CD4-positive, alpha-beta memory T cell (primary cell): ENCODE data around the gene OXSM. TPM values are rescaled to one million over a fixed set of nuclear protein-coding genes. Genes with fewer than 3 reads are reported as not detected.

Experiments used
- CTCF ChIA-PET: fragments of 350-600 bp; sonication (Branson Sonifier 250); formaldehyde crosslinking; loops from one replicate; lab custom pipeline; 2021; ENCODE audit warnings: inconsistent platforms; ENCODE audit not compliant: partially characterized antibody; lab: Charles Lee
- POLR2A ChIA-PET: fragments of 350-600 bp; sonication (Branson Sonifier 250); formaldehyde crosslinking; loops from one replicate; lab custom pipeline; 2021; ENCODE audit not compliant: partially characterized antibody; lab: Charles Lee
- DNase-seq, 5 donors: peaks; one replicate each; pipeline versions ENCODE4 v3.0.0 to v3.0.0-alpha.2; 2020 to 2022; ENCODE audit warnings: mixed read lengths in 1 of 5
- H3K27ac ChIP-seq: one replicate; pipeline ENCODE4 v1.7.0; 2013; ENCODE audit warnings: low read depth, low read length
- H3K27me3 ChIP-seq: 2 replicates; pipeline ENCODE4 v1.7.0; 2013; ENCODE audit warnings: mild to moderate bottlenecking, low read length, moderate library complexity; ENCODE audit not compliant: insufficient read depth
- H3K36me3 ChIP-seq: 2 replicates; pipeline ENCODE4 v1.7.0; 2013; ENCODE audit warnings: mild to moderate bottlenecking, low read length, moderate library complexity; ENCODE audit not compliant: insufficient read depth
- H3K4me1 ChIP-seq: 2 replicates; pipeline ENCODE4 v1.7.0; 2013; ENCODE audit warnings: mild to moderate bottlenecking, low read length, moderate library complexity; ENCODE audit not compliant: insufficient read depth
- H3K4me3 ChIP-seq, 2 donors: one replicate each; pipeline ENCODE4 v1.7.0; 2013; ENCODE audit warnings: low read length in 2 of 2, mild to moderate bottlenecking in 1 of 2
- H3K9me3 ChIP-seq, 2 donors: one replicate each; pipeline ENCODE4 v1.7.0; 2013; ENCODE audit warnings: low read length in 2 of 2, control low read depth in 1 of 2; ENCODE audit not compliant: control insufficient read depth in 1 of 2
- H3K27ac Mint-ChIP-seq, 7 donors: one replicate each; pipeline ENCODE4 v1.8.0; 2020 to 2021; ENCODE audit warnings: mixed read lengths in 7 of 7, mild to moderate bottlenecking in 6 of 7, inconsistent platforms in 3 of 7, moderate library complexity in 3 of 7
- H3K27me3 Mint-ChIP-seq, 2 donors: one replicate each; pipeline ENCODE4 v1.8.0; 2020 to 2021; ENCODE audit warnings: mixed read lengths in 2 of 2
- H3K36me3 Mint-ChIP-seq, 2 donors: one replicate each; pipeline ENCODE4 v1.8.0; 2020 to 2021; ENCODE audit warnings: mixed read lengths in 2 of 2, inconsistent platforms in 1 of 2, mild to moderate bottlenecking in 1 of 2
- H3K4me1 Mint-ChIP-seq, 4 donors: one replicate each; pipeline ENCODE4 v1.8.0; 2020 to 2021; ENCODE audit warnings: mixed read lengths in 4 of 4, mild to moderate bottlenecking in 1 of 4
- H3K4me3 Mint-ChIP-seq, 8 donors: one replicate each; pipeline ENCODE4 v1.8.0; 2020 to 2021; ENCODE audit warnings: mixed read lengths in 8 of 8, mild to moderate bottlenecking in 7 of 8, moderate library complexity in 6 of 8, inconsistent platforms in 3 of 8
- H3K9me3 Mint-ChIP-seq, 8 donors: one replicate each; pipeline ENCODE4 v1.8.0; 2020 to 2021; ENCODE audit warnings: mixed read lengths in 8 of 8, mild to moderate bottlenecking in 5 of 8, inconsistent platforms in 3 of 8, moderate library complexity in 1 of 8
- intact Hi-C: fragments of 100-400 bp; cut with micrococcal nuclease; formaldehyde crosslinking; loops from one replicate; pipeline ENCODE4 v1.15.1; 2023
- polyA plus RNA-seq, 2 donors: library from polyadenylated mRNA; unstranded; fragments of 300-500 nt; fragmentation: Illumina TruSeq; gene quantifications; one replicate each; pipeline ENCODE4 v1.2.3, GENCODE V29; 2021
- total RNA-seq, 2 experiments: library from RNA; stranded (reverse); gene quantifications; one replicate each; pipeline ENCODE4 v1.2.3, GENCODE V29; 2021

Gene OXSM
- total and polyA plus RNA-seq, 4 experiments from 2014 or later, result 13.2 to 20.6 (median 15.6) TPM

GRCh38 chr3:25789209-25789595 lies 688 bp upstream of the OXSM start:
- Histone ChIP-seq H3K9me3 (no peaks in the 10 kb centered on the region), H3K36me3 (no peaks in the 10 kb centered on the region), H3K27me3 (no peaks in the 10 kb centered on the region), H3K27ac (peak overlapping the region; percentile 90), H3K4me1 (peaks cover 29% of the 10 kb centered on the region), H3K4me3 (peak overlapping the region; percentile 75 to 80)
- H3K36me3 Mint-ChIP-seq, result peaks cover 0 to 10% of the 10 kb centered on the region in 2 donors
- no peaks in the 10 kb centered on the region for H3K27me3 Mint-ChIP-seq
- H3K4me1 Mint-ChIP-seq, result peaks cover 22 to 58% (median 39%) of the 10 kb centered on the region in 4 donors
- H3K4me3 Mint-ChIP-seq, result peak overlapping the region; percentile 97 to 99 (median 98)
- no peaks in the 10 kb centered on the region for H3K9me3 Mint-ChIP-seq
- CTCF ChIA-PET, result interaction anchor here (0.7 to 1.8 kb wide), 3 partner anchors 10 to 141 kb away, joined by 3 to 7 read pairs (median 3); no protein-coding TSS in a partner anchor
- H3K27ac Mint-ChIP-seq, result peak overlapping the region; percentile 95 to 100 (median 99)
- intact Hi-C loops, result no loop called here
- no peak for DNase-seq
- POLR2A ChIA-PET, result interaction anchor here (0.6 to 1.3 kb wide), 2 partner anchors 9 to 125 kb away, joined by 3 to 4 read pairs; no protein-coding TSS in a partner anchor

GRCh38 chr3:25801786-25802185 lies 11.9 kb downstream of the OXSM start:
- H3K4me3 ChIP-seq, result no peak overlapping the region
- H3K4me1 ChIP-seq, result no peaks in the 10 kb centered on the region
- no peak overlapping the region for H3K27ac Mint-ChIP-seq
- no peaks in the 10 kb centered on the region for H3K27me3 ChIP-seq
- CTCF ChIA-PET, result interaction anchor here (0.6 kb wide), 1 partner anchor 1879 kb away, joined by 3 read pairs; no protein-coding TSS in a partner anchor
- H3K36me3 ChIP-seq, result no peaks in the 10 kb centered on the region
- H3K27me3 Mint-ChIP-seq, result peaks cover 0 to 8% of the 10 kb centered on the region in 2 donors
- H3K4me1 Mint-ChIP-seq, result no peaks in the 10 kb centered on the region
- no peak for DNase-seq
- no peak overlapping the region for H3K4me3 Mint-ChIP-seq
- POLR2A ChIA-PET, result no interaction called here
- H3K27ac ChIP-seq, result no peak overlapping the region
- H3K36me3 Mint-ChIP-seq, result no peaks in the 10 kb centered on the region
- no peaks in the 10 kb centered on the region for H3K9me3 Mint-ChIP-seq
- intact Hi-C loops, result no loop called here
- no peaks in the 10 kb centered on the region for H3K9me3 ChIP-seq

- no peak for DNase-seq
- Mint-ChIP-seq H3K27me3 (peaks cover 0 to 12% of the 10 kb centered on the region in 2 donors), H3K4me3 (no peak overlapping the region), H3K36me3 (no peaks in the 10 kb centered on the region), H3K9me3 (no peaks in the 10 kb centered on the region), H3K27ac (no peak overlapping the region), H3K4me1 (no peaks in the 10 kb centered on the region)
- ChIA-PET CTCF (no interaction called here), POLR2A (no interaction called here)
- no peaks in the 10 kb centered on the region for H3K4me1 ChIP-seq
- no peaks in the 10 kb centered on the region for H3K9me3 ChIP-seq
- H3K27me3 ChIP-seq, result no peaks in the 10 kb centered on the region
- H3K36me3 ChIP-seq, result no peaks in the 10 kb centered on the region
- intact Hi-C loops, result no loop called here
- no peak overlapping the region for H3K4me3 ChIP-seq
- H3K27ac ChIP-seq, result no peak overlapping the region
These were observed 13.9 kb downstream of the OXSM start for GRCh38 chr3:25803833-25804232.

DNA sequence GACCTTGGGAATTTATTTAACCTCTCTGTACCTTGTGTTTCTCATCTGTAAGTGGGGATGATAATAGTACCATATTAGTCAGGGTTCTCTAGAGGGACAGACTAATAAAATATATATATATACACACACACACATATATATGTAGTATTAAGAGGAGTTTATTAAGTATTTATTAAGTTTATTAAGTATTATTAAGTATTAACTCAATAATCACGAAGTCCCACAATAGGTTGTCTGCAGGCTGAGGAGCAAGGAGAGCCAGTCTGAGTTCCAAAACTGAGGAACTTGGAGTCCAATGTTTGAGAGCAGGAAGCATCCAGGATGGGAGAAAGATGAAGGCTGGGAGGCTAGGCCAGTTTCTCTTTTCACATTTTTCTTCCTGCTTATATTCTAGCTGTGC lies 14.8 kb downstream of the OXSM start:
- H3K36me3 ChIP-seq, result no peaks in the 10 kb centered on the region

GRCh38 chr3:25812644-25813043 lies 22.8 kb downstream of the OXSM start:
- intact Hi-C loops, result no loop called here
- H3K36me3 ChIP-seq, result no peaks in the 10 kb centered on the region
- ChIA-PET POLR2A (no interaction called here), CTCF (no interaction called here)
- H3K4me1 Mint-ChIP-seq, result peaks cover 0 to 2% (median 0%) of the 10 kb centered on the region in 4 donors
- no peak overlapping the region for H3K4me3 ChIP-seq
- H3K27me3 ChIP-seq, result no peaks in the 10 kb centered on the region
- DNase-seq, result no peak
- no peak overlapping the region for H3K27ac Mint-ChIP-seq
- H3K36me3 Mint-ChIP-seq, result no peaks in the 10 kb centered on the region
- no peaks in the 10 kb centered on the region for H3K9me3 Mint-ChIP-seq
- H3K4me1 ChIP-seq, result no peaks in the 10 kb centered on the region
- H3K27me3 Mint-ChIP-seq, result peaks cover 6 to 9% of the 10 kb centered on the region in 2 donors
- no peak overlapping the region for H3K27ac ChIP-seq
- H3K4me3 Mint-ChIP-seq, result no peak overlapping the region
- no peaks in the 10 kb centered on the region for H3K9me3 ChIP-seq

More for the DNA sequence above, 14.8 kb downstream of the OXSM start:
- Histone ChIP-seq H3K27ac (no peak overlapping the region), H3K9me3 (no peaks in the 10 kb centered on the region), H3K4me3 (no peak overlapping the region), H3K4me1 (no peaks in the 10 kb centered on the region), H3K27me3 (no peaks in the 10 kb centered on the region)
- Mint-ChIP-seq H3K36me3 (no peaks in the 10 kb centered on the region), H3K27me3 (peaks cover 0 to 16% of the 10 kb centered on the region in 2 donors), H3K9me3 (no peaks in the 10 kb centered on the region), H3K27ac (no peak overlapping the region), H3K4me1 (no peaks in the 10 kb centered on the region), H3K4me3 (no peak overlapping the region)
- CTCF ChIA-PET, result no interaction called here
- intact Hi-C loops, result no loop called here
- DNase-seq, result no peak
- POLR2A ChIA-PET, result no interaction called here

DNA sequence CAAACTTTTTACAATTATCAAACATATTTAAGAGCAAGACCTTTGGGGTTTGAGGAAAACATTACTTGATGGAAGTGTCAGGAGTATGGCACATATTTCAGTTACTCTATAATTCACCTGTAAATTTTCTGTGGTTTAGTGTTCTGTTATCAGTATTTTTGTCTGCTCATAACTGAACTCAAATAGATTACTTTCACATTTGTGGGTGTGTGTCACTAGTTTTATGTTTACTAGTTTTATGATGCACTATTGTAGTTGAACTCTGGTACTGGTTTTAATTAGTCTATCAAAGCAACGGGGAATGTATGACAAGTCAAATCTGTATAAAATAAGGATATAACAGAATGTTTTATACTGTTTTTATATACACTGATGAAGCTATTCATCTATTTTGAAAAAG lies 27.2 kb downstream of the OXSM start:
- DNase-seq, result no peak
- CTCF ChIA-PET, result interaction anchor here (0.5 kb wide), 1 partner anchor 897 kb away, joined by 4 read pairs; no protein-coding TSS in a partner anchor
- Mint-ChIP-seq H3K36me3 (no peaks in the 10 kb centered on the region), H3K4me3 (no peak overlapping the region), H3K27me3 (peaks cover 2 to 6% of the 10 kb centered on the region in 2 donors), H3K27ac (no peak overlapping the region), H3K4me1 (peaks cover 0 to 2% (median 0%) of the 10 kb centered on the region in 4 donors), H3K9me3 (no peaks in the 10 kb centered on the region)
- Histone ChIP-seq H3K9me3 (no peaks in the 10 kb centered on the region), H3K4me3 (no peak overlapping the region), H3K4me1 (no peaks in the 10 kb centered on the region), H3K27me3 (no peaks in the 10 kb centered on the region), H3K36me3 (no peaks in the 10 kb centered on the region), H3K27ac (no peak overlapping the region)
- intact Hi-C loops, result no loop called here
- POLR2A ChIA-PET, result no interaction called here

- POLR2A ChIA-PET, result no interaction called here
- Histone ChIP-seq H3K9me3 (no peaks in the 10 kb centered on the region), H3K4me1 (no peaks in the 10 kb centered on the region), H3K27me3 (no peaks in the 10 kb centered on the region), H3K4me3 (no peak overlapping the region), H3K36me3 (no peaks in the 10 kb centered on the region), H3K27ac (no peak overlapping the region)
- intact Hi-C loops, result no loop called here
- CTCF ChIA-PET, result no interaction called here
- H3K27ac Mint-ChIP-seq, result no peak overlapping the region
- no peaks in the 10 kb centered on the region for H3K36me3 Mint-ChIP-seq
- peaks cover 0 to 2% (median 0%) of the 10 kb centered on the region in 4 donors for H3K4me1 Mint-ChIP-seq
- DNase-seq, result no peak
- no peaks in the 10 kb centered on the region for H3K9me3 Mint-ChIP-seq
- no peak overlapping the region for H3K4me3 Mint-ChIP-seq
- peaks cover 2 to 5% of the 10 kb centered on the region in 2 donors for H3K27me3 Mint-ChIP-seq
These were observed 27.7 kb downstream of the OXSM start for GRCh38 chr3:25817638-25818037.
